DOHH2 (cell line): ENCODE results near the gene ADSS2.

Experiments used
- CTCF ChIP-seq: fragments of 200-600 bp; sonication (generic); IDR thresholded peaks from one replicate; pipeline ENCODE4 v1.5.1; 2014; ENCODE audit warnings: antibody characterized with exemption, mild to moderate bottlenecking, low read depth, low read length; ENCODE audit not compliant: poor library complexity, severe bottlenecking
- EZH2phosphoT487 ChIP-seq: fragments of 200-600 bp; sonication (generic); IDR thresholded peaks from 2 replicates; pipeline ENCODE4 v1.6.1; 2017; ENCODE audit warnings: borderline replicate concordance, mild to moderate bottlenecking, antibody characterized with exemption, low read length, moderate library complexity, mixed read lengths

GRCh38 chr1:244439391-244440032, 12.2 kb downstream of the ADSS2 start:
- TF ChIP-seq CTCF (no peak), EZH2phosphoT487 (no peak)
